Pancreas (tissue), 10 donors: ENCODE data around the gene TANC1. TPM values are rescaled to one million over a fixed set of nuclear protein-coding genes. Genes with fewer than 3 reads are reported as not detected.

Experiments used
- ATAC-seq, 4 donors: fragments of 200-7000 bp; cut with Tn5 transposase; one replicate each; pipeline versions ENCODE4 v1.8.0 to v1.9.1; 2020; ENCODE audit warnings: mild to moderate bottlenecking in 4 of 4, moderate library complexity in 4 of 4
- DNase-seq, 6 donors: peaks; one replicate each; pipeline ENCODE4 v3.0.0-alpha.2; 2020
- FAIRE-seq: peaks from 2 replicates; lab custom pipeline; 2012; peaks lifted over from hg19 to GRCh38; lab: Jason Lieb, UNC
- H3K27ac ChIP-seq, 4 donors: fragments of 200-600 bp; sonication (generic); 1 replicate in 3 of 4; 2 replicates in 1 of 4; pipeline versions ENCODE4 v1.5.0 to v1.8.0; 2020
- H3K27me3 ChIP-seq, 4 donors: fragments of 200-600 bp; one replicate each; pipeline ENCODE4 v1.8.0; 2021
- H3K36me3 ChIP-seq, 3 donors: fragments of 200-600 bp; sonication (generic) in 1 of 3; one replicate each; pipeline versions ENCODE4 v1.5.0 to v1.8.0; 2020 to 2021
- H3K4me1 ChIP-seq, 3 donors: fragments of 200-600 bp; one replicate each; pipeline ENCODE4 v1.8.0; 2021
- H3K4me3 ChIP-seq, 4 donors: fragments of 200-600 bp; sonication (generic) in 2 of 4; one replicate each; pipeline versions ENCODE4 v1.5.0 to v1.8.0; 2020 to 2021
- H3K9me3 ChIP-seq, 4 donors: fragments of 200-600 bp; one replicate each; pipeline ENCODE4 v1.8.0; 2021
- CTCF ChIP-seq, 4 donors: fragments of 200-600 bp; sonication (generic) in 3 of 4; IDR thresholded peaks; one replicate each; pipeline versions ENCODE4 v1.5.0 to v1.8.0; 2021; ENCODE audit warnings: antibody characterized with exemption in 4 of 4
- WGBS, 2 donors: extraction: QIAGEN DNeasy Blood & Tissue Kit; methylation state at CpG; one replicate each; pipeline ENCODE4 v1.1.7; 2013; 5-methylcytosine and 5-hydroxymethylcytosine counted together
- intact Hi-C, 3 donors: fragments of 100-400 bp; cut with DNase I; formaldehyde crosslinking; loops; one replicate each; pipeline versions ENCODE4 v1.11.1 to v1.14.2; 2022
- polyA plus RNA-seq, 2 donors: library from polyadenylated mRNA; stranded (reverse); fragments of 200-250 nt; gene quantifications; one replicate each; pipeline ENCODE4 v1.2.3, GENCODE V29; 2013
- total RNA-seq, 6 donors: library from RNA; stranded (reverse); fragmentation: NEBNext Ultra II Directional in 4 of 6; extraction: Animal tissue kit (Norgen Biotek cat#: 25700) in 4 of 6; gene quantifications; one replicate each; pipeline versions ENCODE4 v1.2.1 to v1.2.4, GENCODE V29; 2021 to 2023
- donor health status: healthy with polysubstance abuse.
- donor health status: DM: no; HTN: no; CAD: no; lungs with moderate emphysema.
- donor health status: DM: no; HTN: no; CAD: no.
- donor health status: control.
- donor health status: control.
- donor health status: Bipolar disorder and iron deficiency.
- donor health status: DM: yes; HTN: yes; CAD: no.
- donor health status: DM: no; HTN: no; CAD: no.
- donor health status: DM: no; HTN: no; CAD: no.
- donor health status: DM: yes; HTN: yes; CAD: no.

The TANC1 gene
- total and polyA plus RNA-seq, 8 donors = 9.0 to 17.6 (median 10.5) TPM

- WGBS, 2 donors = 88 to 95% methylated on average over 3 of the region's 3 CpGs
- peaks cover 0 to 21% (median 8%) of the 10 kb centered on the region in 3 donors for H3K36me3 ChIP-seq
- H3K4me1 ChIP-seq = no peaks in the 10 kb centered on the region
- no peak overlapping the region for H3K27ac ChIP-seq
- FAIRE-seq (no peak), ATAC-seq (no peak), DNase-seq (no peak)
- no peak for TF ChIP-seq CTCF (IDR thresholded peaks at IDR 0.05)
- no peaks in the 10 kb centered on the region for H3K27me3 ChIP-seq
- intact Hi-C loops = no loop called here
- H3K9me3 ChIP-seq = no peaks in the 10 kb centered on the region
- H3K4me3 ChIP-seq = no peak overlapping the region
These were observed 246.0 kb downstream of the TANC1 start for GRCh38 chr2:159214325-159214865.

GRCh38 chr2:159215116-159215515 is 246.7 kb downstream of the TANC1 start:
- 93 to 95% methylated on average over 7 of the region's 7 CpGs for whole genome bisulfite sequencing, 2 donors
- intact Hi-C loops = no loop called here
- Histone ChIP-seq H3K27me3 (no peaks in the 10 kb centered on the region), H3K36me3 (peaks cover 0 to 24% (median 11%) of the 10 kb centered on the region in 3 donors), H3K9me3 (no peaks in the 10 kb centered on the region), H3K4me3 (no peak overlapping the region), H3K4me1 (no peaks in the 10 kb centered on the region), H3K27ac (no peak overlapping the region)
- FAIRE-seq = no peak
- TF ChIP-seq CTCF (IDR thresholded peaks at IDR 0.05) = no peak
- no peak for ATAC-seq
- DNase-seq = no peak

- intact Hi-C loops = no loop called here
- H3K27ac ChIP-seq = no peak overlapping the region
- no peak for DNase-seq
- FAIRE-seq = no peak
- no peaks in the 10 kb centered on the region for H3K4me1 ChIP-seq
- H3K27me3 ChIP-seq = no peaks in the 10 kb centered on the region
- 78 to 81% methylated on average over 5 of the region's 5 CpGs for WGBS, 2 donors
- no peak for ATAC-seq
- H3K9me3 ChIP-seq = no peaks in the 10 kb centered on the region
- TF ChIP-seq CTCF (IDR thresholded peaks at IDR 0.05) = no peak
- H3K36me3 ChIP-seq = peaks cover 0 to 34% (median 11%) of the 10 kb centered on the region in 3 donors
- no peak overlapping the region for H3K4me3 ChIP-seq
These were observed 249.2 kb downstream of the TANC1 start for GRCh38 chr2:159217676-159218075.

- no peak for TF ChIP-seq CTCF (IDR thresholded peaks at IDR 0.05)
- no peak for DNase-seq
- ATAC-seq = no peak
- intact Hi-C loops = no loop called here
- FAIRE-seq = no peak
- Histone ChIP-seq H3K4me3 (no peak overlapping the region), H3K36me3 (peaks cover 0 to 35% (median 11%) of the 10 kb centered on the region in 3 donors), H3K9me3 (no peaks in the 10 kb centered on the region), H3K27me3 (no peaks in the 10 kb centered on the region), H3K27ac (no peak overlapping the region), H3K4me1 (no peaks in the 10 kb centered on the region)
- 96 to 97% methylated on average over 6 of the region's 6 CpGs for WGBS, 2 donors
These were observed 249.9 kb downstream of the TANC1 start for GRCh38 chr2:159218389-159218788.

- no peak overlapping the region for H3K4me3 ChIP-seq
- no peaks in the 10 kb centered on the region for H3K9me3 ChIP-seq
- H3K4me1 ChIP-seq = no peaks in the 10 kb centered on the region
- ATAC-seq (no peak), FAIRE-seq (no peak), DNase-seq (no peak)
- H3K36me3 ChIP-seq = peaks cover 0 to 42% (median 11%) of the 10 kb centered on the region in 3 donors
- WGBS, 2 donors = 96 to 99% methylated on average over 8 of the region's 8 CpGs
- no peak for TF ChIP-seq CTCF (IDR thresholded peaks at IDR 0.05)
- no peak overlapping the region for H3K27ac ChIP-seq
- H3K27me3 ChIP-seq = no peaks in the 10 kb centered on the region
- intact Hi-C loops = no loop called here
These were observed 251.1 kb downstream of the TANC1 start for GRCh38 chr2:159219394-159219998.
